ENCODE results near the gene FAM241B.

DNA sequence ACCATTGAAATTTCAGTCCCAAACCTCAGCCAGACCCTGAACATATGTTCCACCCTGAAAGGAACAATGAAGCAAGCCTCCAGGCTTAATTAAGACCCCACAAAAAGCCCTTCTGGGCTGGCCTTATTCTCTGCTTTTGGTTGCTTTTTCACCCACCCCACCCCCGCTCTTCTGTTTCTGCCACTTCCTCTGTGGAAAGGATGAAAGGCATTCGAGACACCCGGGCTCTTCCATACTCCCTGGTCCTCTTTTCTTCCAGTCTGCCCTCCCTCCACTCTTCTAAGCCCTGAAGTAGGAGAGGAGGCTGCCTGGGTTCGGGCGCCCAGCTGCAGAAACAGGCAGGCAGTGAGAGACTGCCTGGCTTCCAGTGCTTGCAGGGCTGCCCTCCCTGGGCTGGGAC lies 9.4 kb upstream of the FAM241B start:
- TF ChIP-seq POLR2A (IDR thresholded peaks at IDR 0.05; ENCODE audit: low read depth, low read length) (no peak), TAF1 (IDR thresholded peaks at IDR 0.05; ENCODE audit: borderline replicate concordance, low read depth, low read length) (no peak)
